HCT116 (cell line): ENCODE data around the gene CCL24. TPM values are rescaled to one million over a fixed set of nuclear protein-coding genes. Genes with fewer than 3 reads are reported as not detected.

Experiments
- ATAC-seq: fragments of 200-7000 bp; cut with Tn5 transposase; 2 replicates; pipeline ENCODE4 v1.9.1; 2020; ENCODE audit warnings: mild to moderate bottlenecking, moderate library complexity
- BruUV-seq: library from RNA; stranded (reverse); fragments of 400-500 nt; replicated peaks from 2 replicates; lab custom pipeline; 2021; lab: Mats Ljungman, UMichigan
- CTCF ChIA-PET: fragments of 300-600 bp; sonication (Branson Sonifier 250); formaldehyde crosslinking; loops from one replicate; lab custom pipeline; 2021; ENCODE audit warnings: antibody characterized with exemption; lab: Charles Lee
- POLR2A ChIA-PET: fragments of 300-600, 350-600 bp; sonication (Branson Sonifier 250); formaldehyde crosslinking; loops from one replicate; lab custom pipeline; 2021; ENCODE audit warnings: antibody characterized with exemption; lab: Charles Lee
- RAD21 ChIA-PET, 2 experiments: fragments of 300-600 bp; sonication (Branson Sonifier 250); formaldehyde crosslinking; loops; one replicate each; lab custom pipeline; 2023; ENCODE audit warnings: low total read pairs in 2 of 2; ENCODE audit not compliant: uncharacterized antibody in 2 of 2, unreplicated experiment in 2 of 2, low non-redundant PET in 1 of 2; lab: Charles Lee
- DNase-seq: peaks from one replicate; pipeline ENCODE4 v3.0.0-alpha.2; 2010; ENCODE audit warnings: low read depth, low spot score
- H2AFZ ChIP-seq: fragments of 200-600 bp; shearing (Covaris generic), sonication (generic); 2 replicates; pipeline ENCODE4 v1.6.1; 2017; ENCODE audit warnings: low read depth, mixed run types, mixed read lengths, antibody characterized with exemption, low read length; ENCODE audit not compliant: poor library complexity, severe bottlenecking
- H3K27ac ChIP-seq: 2 replicates; pipeline ENCODE4 v1.5.1; 2012; ENCODE audit warnings: low read depth, low read length
- H3K27me3 ChIP-seq: fragments of 200-600 bp; sonication (generic); 2 replicates; pipeline ENCODE4 v1.6.1; 2016; ENCODE audit warnings: mixed run types, low read length, mixed read lengths; ENCODE audit not compliant: insufficient read depth
- H3K36me3 ChIP-seq, 2 experiments: fragments of 200-500 bp in 1 of 2; fragments of 200-600 bp in 1 of 2; sonication (Bioruptor generic) in 1 of 2; sonication (generic) in 1 of 2; 2 replicates each; pipeline versions ENCODE4 v1.5.1 to v1.6.1; 2014 to 2016; ENCODE audit warnings: low read length in 2 of 2, inconsistent platforms in 1 of 2, mixed read lengths in 1 of 2, mixed run types in 1 of 2; ENCODE audit not compliant: insufficient read depth in 2 of 2, control insufficient read depth in 1 of 2
- H3K4me1 ChIP-seq, 2 experiments: fragments of 200-600 bp in 1 of 2; sonication (generic) in 1 of 2; 2 replicates each; pipeline versions ENCODE4 v1.5.1 to v1.6.1; 2012 to 2017; ENCODE audit warnings: low read length in 2 of 2, inconsistent platforms in 1 of 2, mild to moderate bottlenecking in 1 of 2, mixed read lengths in 1 of 2, mixed run types in 1 of 2, moderate library complexity in 1 of 2; ENCODE audit not compliant: insufficient read depth in 2 of 2, control insufficient read depth in 1 of 2
- H3K4me2 ChIP-seq: fragments of 200-600 bp; sonication (generic); 2 replicates; pipeline ENCODE4 v1.6.1; 2017; ENCODE audit warnings: mixed run types, low read length, mixed read lengths
- H3K4me3 ChIP-seq, 2 experiments: fragments of 200-600 bp in 1 of 2; sonication (generic) in 1 of 2; replicated peaks in 1 of 2; 2 replicates each; pipeline ENCODE4 v1.5.1; 2011 to 2016; ENCODE audit warnings: low read length in 2 of 2, control low read depth in 1 of 2, low read depth in 1 of 2, mild to moderate bottlenecking in 1 of 2, mixed read lengths in 1 of 2, mixed run types in 1 of 2
- H3K79me2 ChIP-seq: fragments of 200-600 bp; sonication (generic); 2 replicates; pipeline ENCODE4 v1.6.1; 2017; ENCODE audit warnings: mild to moderate bottlenecking, mixed run types, low read length, moderate library complexity, mixed read lengths; ENCODE audit not compliant: insufficient read depth
- H3K9ac ChIP-seq: fragments of 200-600 bp; sonication (generic); 2 replicates; pipeline ENCODE4 v1.6.1; 2016; ENCODE audit warnings: low read length, mixed read lengths
- H3K9me2 ChIP-seq: fragments of 200-600 bp; sonication (generic), shearing (Covaris generic); 2 replicates; pipeline ENCODE4 v1.6.1; 2017; ENCODE audit warnings: mixed run types, mild to moderate bottlenecking, moderate library complexity; ENCODE audit not compliant: insufficient read depth
- H3K9me3 ChIP-seq, 2 experiments: fragments of 200-500 bp in 1 of 2; fragments of 200-600 bp in 1 of 2; sonication (Bioruptor generic) in 1 of 2; sonication (generic) in 1 of 2; 2 replicates each; pipeline ENCODE4 v1.6.1; 2014 to 2017; ENCODE audit warnings: low read length in 2 of 2, mixed read lengths in 2 of 2, inconsistent platforms in 1 of 2, low read depth in 1 of 2, mild to moderate bottlenecking in 1 of 2, mixed run types in 1 of 2, moderate library complexity in 1 of 2; ENCODE audit not compliant: control insufficient read depth in 1 of 2, insufficient read depth in 1 of 2
- H4K20me1 ChIP-seq: fragments of 200-600 bp; sonication (generic), shearing (Covaris generic); 2 replicates; pipeline ENCODE4 v1.6.1; 2017; ENCODE audit warnings: mixed run types, mild to moderate bottlenecking, moderate library complexity; ENCODE audit not compliant: insufficient read depth
- CBX3 ChIP-seq: IDR thresholded peaks from 2 replicates; pipeline ENCODE4 v1.6.1; 2012; ENCODE audit warnings: low read depth
- CEBPB ChIP-seq: IDR thresholded peaks from 2 replicates; pipeline ENCODE4 v1.6.1; 2012; ENCODE audit warnings: low read depth
- EZH2phosphoT487 ChIP-seq: fragments of 200-600 bp; IDR thresholded peaks from 2 replicates; pipeline ENCODE4 v1.6.1; 2018; ENCODE audit warnings: antibody characterized with exemption, borderline replicate concordance
- FOSL1 ChIP-seq: IDR thresholded peaks from 2 replicates; pipeline ENCODE4 v1.6.1; 2012; ENCODE audit warnings: low read depth
- MAX ChIP-seq: IDR thresholded peaks from 2 replicates; pipeline ENCODE4 v1.6.1; 2012
- POLR2A ChIP-seq: IDR thresholded peaks from 2 replicates; pipeline ENCODE4 v1.7.0; 2011; ENCODE audit warnings: borderline replicate concordance; ENCODE audit not compliant: insufficient read depth, insufficient read length; ENCODE audit errors: extremely low read depth
- POLR2AphosphoS5 ChIP-seq: IDR thresholded peaks from 2 replicates; pipeline ENCODE4 v1.6.1; 2011; ENCODE audit warnings: mild to moderate bottlenecking, low read depth, low read length, moderate library complexity
- RAD21 ChIP-seq: IDR thresholded peaks from 2 replicates; pipeline ENCODE4 v1.6.1; 2012; ENCODE audit warnings: low read depth, mild to moderate bottlenecking
- TCF7L2 ChIP-seq: IDR thresholded peaks from 2 replicates; pipeline ENCODE4 v1.7.0; 2011; ENCODE audit warnings: borderline replicate concordance, inconsistent platforms; ENCODE audit not compliant: insufficient read depth, insufficient read length; ENCODE audit errors: extremely low read depth
- YY1 ChIP-seq: IDR thresholded peaks from 2 replicates; pipeline ENCODE4 v1.6.1; 2011; ENCODE audit warnings: low read length, low read depth, moderate library complexity, mild to moderate bottlenecking; ENCODE audit not compliant: insufficient replicate concordance; ENCODE audit errors: extremely low read depth
- ZFX ChIP-seq: fragments of 450-650 bp; IDR thresholded peaks from 2 replicates; pipeline ENCODE4 v1.6.1; 2017
- ZNF274 ChIP-seq: fragments of 200-500 bp; sonication (Bioruptor generic); IDR thresholded peaks from 2 replicates; pipeline ENCODE4 v1.6.1; 2014; ENCODE audit warnings: mild to moderate bottlenecking, low read depth, low read length, inconsistent platforms
- intact Hi-C: fragments of 100-400 bp; cut with micrococcal nuclease; formaldehyde crosslinking; loops from 2 replicates; pipeline ENCODE4 v1.10.0; 2022
- total RNA-seq: library from RNA; stranded (reverse); gene quantifications from one replicate; pipeline ENCODE4 v1.2.1, GENCODE V29; 2021; ENCODE audit not compliant: unreplicated experiment

CCL24 gene
- total RNA-seq, 1 experiment from 2014 or later = not detected

GRCh38 chr7:75806560-75807307 is 6.9 kb downstream of the CCL24 start:
- no peak overlapping the region for H3K4me3 ChIP-seq
- no peak overlapping the region for H3K9ac ChIP-seq
- H3K4me1 ChIP-seq = no peaks in the 10 kb centered on the region
- no peak overlapping the region for H3K27ac ChIP-seq
- H3K4me2 ChIP-seq = no peak overlapping the region
- ChIA-PET RAD21 (no interaction called here), CTCF (no interaction called here), POLR2A (no interaction called here)
- DNase-seq = no peak
- no peak overlapping the region for H2AFZ ChIP-seq
- TF ChIP-seq YY1 (no peak), ZNF274 (no peak), CEBPB (no peak), CBX3 (peak; percentile 78)
- H3K36me3 ChIP-seq = no peaks in the 10 kb centered on the region
- no peaks in the 10 kb centered on the region for H3K79me2 ChIP-seq
- intact Hi-C loops = no loop called here
- H3K9me2 ChIP-seq = no peaks in the 10 kb centered on the region
- BruUV-seq = no TSS peak
- no peaks in the 10 kb centered on the region for H3K27me3 ChIP-seq
- H3K9me3 ChIP-seq = peaks cover 0 to 7% of the 10 kb centered on the region in 2 experiments; a peak in 1 of 4 replicates
- no peak for ATAC-seq
- H4K20me1 ChIP-seq = no peaks in the 10 kb centered on the region

- ChIA-PET RAD21 (no interaction called here), CTCF (no interaction called here), POLR2A (no interaction called here)
- ATAC-seq (no peak), DNase-seq (no peak)
- TF ChIP-seq POLR2A (no peak), POLR2AphosphoS5 (no peak), ZFX (no peak), RAD21 (no peak), TCF7L2 (no peak), CBX3 (no peak), MAX (no peak), FOSL1 (no peak), EZH2phosphoT487 (no peak)
- H3K4me1 ChIP-seq = no peaks in the 10 kb centered on the region
- H3K9ac ChIP-seq = no peak overlapping the region
- no peaks in the 10 kb centered on the region for H3K27me3 ChIP-seq
- H3K4me3 ChIP-seq = no peak overlapping the region
- no peaks in the 10 kb centered on the region for H3K79me2 ChIP-seq
- peaks cover 0 to 7% of the 10 kb centered on the region in 2 experiments; a peak in 1 of 4 replicates for H3K9me3 ChIP-seq
- no TSS peak for BruUV-seq
- no peak overlapping the region for H2AFZ ChIP-seq
- H3K27ac ChIP-seq = no peak overlapping the region
- intact Hi-C loops = no loop called here
- H3K4me2 ChIP-seq = no peak overlapping the region
- H4K20me1 ChIP-seq = no peaks in the 10 kb centered on the region
- H3K36me3 ChIP-seq = no peaks in the 10 kb centered on the region
- H3K9me2 ChIP-seq = no peaks in the 10 kb centered on the region
Measured at GRCh38 chr7:75804705-75805104, 8.9 kb downstream of the CCL24 start.
